K562 (cell line): ENCODE results near the gene ABCA13. TPM values are rescaled to one million over a fixed set of nuclear protein-coding genes. Genes with fewer than 3 reads are reported as not detected.

ENCODE experiments used
- ATAC-seq: fragments of 200-7000 bp; cut with Tn5 transposase; 3 replicates; pipeline ENCODE4 v1.9.1; 2020; ENCODE audit warnings: moderate library complexity
- BruUV-seq: library from RNA; stranded (reverse); fragments of 400-500 nt; replicated peaks from 2 replicates; lab custom pipeline; 2021; lab: Mats Ljungman, UMichigan
- CTCF ChIA-PET: fragments of 300-600 bp; formaldehyde crosslinking; extraction: SDS; loops from one replicate; lab custom pipeline; 2021; ENCODE audit warnings: low intra/inter-chr PET ratio; lab: Yijun Ruan, JAX
- POLR2A ChIA-PET: fragments of 300-600, 350-650 bp; sonication (Branson Sonifier 250); formaldehyde crosslinking; extraction: SDS; loops from one replicate; lab custom pipeline; 2021; ENCODE audit warnings: antibody characterized with exemption, inconsistent platforms; lab: Yijun Ruan, JAX
- DNase-seq, 4 experiments: peaks; one replicate each; pipeline versions ENCODE4 v3.0.0 to v3.0.0-alpha.2; 2011 to 2018; ENCODE audit warnings: low spot score in 3 of 4, mixed read lengths in 3 of 4; ENCODE audit errors: extremely low read depth in 1 of 4
- FAIRE-seq: peaks from 2 replicates; lab custom pipeline; 2011; peaks lifted over from hg19 to GRCh38; lab: Jason Lieb, UNC
- H2AFZ ChIP-seq: 2 replicates; pipeline ENCODE4 v1.6.0; 2011; ENCODE audit warnings: low read depth, low read length, control low read depth, inconsistent platforms
- H3K27ac ChIP-seq: fragments of 200-600 bp; 3 replicates; pipeline ENCODE4 v1.8.0; 2011; ENCODE audit warnings: low read depth, mild to moderate bottlenecking, control low read depth, inconsistent platforms, low read length, moderate library complexity, mixed read lengths; ENCODE audit errors: extremely low read depth
- H3K27me3 ChIP-seq, 2 experiments: fragments of 300-600 bp in 1 of 2; 2 replicates in 1 of 2; 3 replicates in 1 of 2; pipeline versions ENCODE4 v1.6.0 to v1.8.0; 2011; ENCODE audit warnings: inconsistent platforms in 2 of 2, low read length in 2 of 2, mild to moderate bottlenecking in 1 of 2, mixed read lengths in 1 of 2, moderate library complexity in 1 of 2; ENCODE audit not compliant: control insufficient read depth in 2 of 2, insufficient read depth in 2 of 2
- H3K36me3 ChIP-seq: fragments of 300-600 bp; 3 replicates; pipeline ENCODE4 v1.8.0; 2011; ENCODE audit warnings: mild to moderate bottlenecking, low read length, inconsistent platforms; ENCODE audit not compliant: control insufficient read depth, insufficient read depth
- H3K4me1 ChIP-seq, 2 experiments: fragments of 200-600 bp in 1 of 2; replicated peaks in 1 of 2; 2 replicates in 1 of 2; 3 replicates in 1 of 2; pipeline versions ENCODE4 v1.5.1 to v1.8.0; 2011; ENCODE audit warnings: inconsistent platforms in 2 of 2, low read length in 2 of 2, mild to moderate bottlenecking in 1 of 2, mixed read lengths in 1 of 2, moderate library complexity in 1 of 2; ENCODE audit not compliant: control insufficient read depth in 2 of 2, insufficient read depth in 2 of 2
- H3K4me2 ChIP-seq: 2 replicates; pipeline ENCODE4 v1.6.1; 2011; ENCODE audit warnings: low read length, control low read depth, inconsistent platforms, mixed read lengths; ENCODE audit not compliant: insufficient read depth
- H3K4me3 ChIP-seq: fragments of 200-600 bp; sonication (generic), shearing (Covaris generic); 2 replicates; pipeline ENCODE4 v1.5.1; 2016; ENCODE audit warnings: control low read depth, inconsistent platforms
- H3K79me2 ChIP-seq: fragments of 200-600 bp; 3 replicates; pipeline ENCODE4 v1.8.0; 2011; ENCODE audit warnings: low read length, inconsistent platforms; ENCODE audit not compliant: control insufficient read depth, insufficient read depth
- H3K9ac ChIP-seq, 2 experiments: 2 replicates each; pipeline versions ENCODE4 v1.6.0 to v1.6.1; 2011; ENCODE audit warnings: low read depth in 2 of 2, low read length in 2 of 2, control low read depth in 1 of 2, inconsistent platforms in 1 of 2, mild to moderate bottlenecking in 1 of 2, mixed read lengths in 1 of 2; ENCODE audit not compliant: insufficient read depth in 1 of 2
- H3K9me1 ChIP-seq: one replicate; pipeline ENCODE4 v1.6.0; 2011; ENCODE audit warnings: inconsistent platforms, mild to moderate bottlenecking, low read length, moderate library complexity; ENCODE audit not compliant: control insufficient read depth, insufficient read depth
- H3K9me3 ChIP-seq: replicated peaks from 2 replicates; pipeline ENCODE4 v1.5.1; 2011; ENCODE audit warnings: low read depth, low read length, inconsistent platforms; ENCODE audit not compliant: control insufficient read depth, insufficient read depth
- H4K20me1 ChIP-seq: replicated peaks from 2 replicates; pipeline ENCODE4 v1.6.1; 2011; ENCODE audit warnings: low read length, inconsistent platforms, mixed read lengths; ENCODE audit not compliant: control insufficient read depth, insufficient read depth
- CBX8 ChIP-seq: fragments of 200-600 bp; sonication (generic); IDR thresholded peaks from 2 replicates; pipeline ENCODE4 v1.6.1; 2012; ENCODE audit warnings: borderline replicate concordance, mixed run types, low read depth, mild to moderate bottlenecking, moderate library complexity, mixed read lengths, low read length, control low read depth, inconsistent platforms; ENCODE audit not compliant: poor library complexity, severe bottlenecking; ENCODE audit errors: extremely low read depth
- FOSL1 ChIP-seq: fragments of 200-800 bp; sonication (Bioruptor generic); conservative IDR thresholded peaks from 2 replicates; pipeline ENCODE4 v1.6.1; 2016; ENCODE audit warnings: missing genetic modification characterization, missing compliant biosample characterization
- FOXJ2 ChIP-seq: fragments of 200-800 bp; sonication (Bioruptor generic); IDR thresholded peaks from 2 replicates; pipeline ENCODE4 v1.6.1; 2016; ENCODE audit warnings: missing genetic modification characterization, missing compliant biosample characterization
- NCOA6 ChIP-seq: fragments of 450-650 bp; IDR thresholded peaks from 2 replicates; pipeline ENCODE4 v1.6.1; 2017; ENCODE audit warnings: mild to moderate bottlenecking
- POU5F1 ChIP-seq: fragments of 150-350 bp; IDR thresholded peaks from 2 replicates; pipeline ENCODE4 v1.6.1; 2014; ENCODE audit warnings: borderline replicate concordance, low read length, low read depth, mild to moderate bottlenecking; ENCODE audit not compliant: partially characterized antibody
- TRIM24 ChIP-seq, 2 experiments: fragments of 450-650 bp; IDR thresholded peaks; 2 replicates each; pipeline ENCODE4 v1.6.1; 2016
- ZNF561 ChIP-seq: fragments of 450-650 bp; formaldehyde crosslinking; conservative IDR thresholded peaks from 2 replicates; pipeline ENCODE4 v1.4.0; 2020; ENCODE audit warnings: mild to moderate bottlenecking, moderate library complexity
- WGBS: fragments of 100-300 bp; shearing (Covaris generic); methylation state at CpG from one replicate; pipeline ENCODE4 v1.1.6; 2016; ENCODE audit warnings: low coverage, mixed read lengths; ENCODE audit not compliant: insufficient coverage; ENCODE audit errors: missing lambda C conversion rate; 5-methylcytosine and 5-hydroxymethylcytosine counted together
- in situ Hi-C: fragments of 300-500 bp; cut with MboI; formaldehyde crosslinking; loops from 4 replicates; pipeline ENCODE4 v1.15.0; 2018; ENCODE audit warnings: inconsistent platforms, mixed read lengths
- intact Hi-C: fragments of 100-400 bp; cut with micrococcal nuclease; formaldehyde crosslinking; loops from 2 replicates; pipeline ENCODE4 v1.14.2; 2022
- polyA plus RNA-seq, 8 experiments: library from polyadenylated mRNA; depleted of rRNA in 4 of 8; stranded (reverse) in 5 of 8; unstranded in 3 of 8; fragments of >200 nt; fragmentation: Nextera tagmentation in 2 of 8; fragmentation: Illumina TruSeq in 1 of 8; extraction: Ambion mirVana in 2 of 8; extraction: Trizol in 1 of 8; gene quantifications; 2 replicates each; pipeline versions ENCODE4 v1.2.1 to v1.2.3, GENCODE V29; 2011 to 2014; ENCODE audit warnings: inconsistent platforms in 1 of 8, missing spikeins in 1 of 8
- total RNA-seq, 7 experiments: library from RNA; depleted of rRNA in 6 of 7; stranded (reverse); fragments of >200 nt in 6 of 7; fragmentation: Illumina TruSeq in 2 of 7; extraction: Trizol in 2 of 7; gene quantifications; 2 replicates each; pipeline versions ENCODE4 v1.2.1 to v1.2.3, GENCODE V29; 2011 to 2021; ENCODE audit warnings: low replicate concordance in 1 of 7

ABCA13 gene
- total and polyA plus RNA-seq, 9 of the 15 experiments (the other 6 are each of a cell fraction or from before 2014, with no cell fraction given) = 0.14 to 1.5 (median 0.38) TPM

DNA sequence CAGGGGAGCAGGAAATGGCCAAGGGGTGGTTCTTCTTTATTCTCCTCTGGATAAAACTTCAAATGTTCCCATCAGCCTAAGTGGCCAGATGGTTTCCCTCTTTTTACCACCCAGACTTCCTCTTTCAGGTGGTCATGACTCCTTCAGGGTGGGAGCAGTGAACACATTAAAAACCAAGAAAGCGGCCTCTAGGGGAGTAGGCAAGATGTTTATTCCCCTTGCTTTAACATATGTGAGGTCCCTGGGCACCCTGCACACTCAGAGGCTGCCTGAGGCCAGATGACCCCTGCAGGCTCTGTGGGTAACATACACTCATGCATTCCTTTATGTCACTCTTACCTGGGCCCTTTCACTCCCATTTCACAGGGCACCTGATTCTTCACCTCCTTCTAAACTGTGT lies 357.4 kb downstream of the ABCA13 start (continued):
- TF ChIP-seq NCOA6 (no peak), FOXJ2 (tag) (no peak)

- TF ChIP-seq TRIM24 (IDR thresholded peaks at IDR 0.05) (peak in 1 of 2 experiments; percentile 60; a peak in 1 of 4 replicates), ZNF561 (CRISPR knock-in tag) (no peak), POU5F1 (no peak), CBX8 (no peak), FOSL1 (peak; percentile 52; the same call in 1 of the 2 replicates)
- TF ChIP-seq, all 486 proteins: peak for 2
- Histone ChIP-seq H3K9me3 (peaks cover 4% of the 10 kb centered on the region), H3K9ac (no peak overlapping the region), H3K4me2 (no peak overlapping the region), H4K20me1 (no peaks in the 10 kb centered on the region), H2AFZ (no peak overlapping the region), H3K36me3 (no peaks in the 10 kb centered on the region), H3K79me2 (no peaks in the 10 kb centered on the region), H3K27me3 (no peaks in the 10 kb centered on the region), H3K4me3 (no peak overlapping the region), H3K4me1 (no peaks in the 10 kb centered on the region), H3K9me1 (no peaks in the 10 kb centered on the region), H3K27ac (no peak overlapping the region)
- ChIA-PET POLR2A (no interaction called here), CTCF (no interaction called here)
- intact Hi-C loops (no loop called here), in situ Hi-C loops (no loop called here)
- no TSS peak for BruUV-seq
- ATAC-seq (no peak), DNase-seq (no peak), FAIRE-seq (no peak)
- WGBS = 0% methylated on average over 2 of the region's 2 CpGs
Observed at GRCh38 chr7:48537561-48537960, 366.3 kb downstream of the ABCA13 start.
